NCI-H2029 (cell line): Measurements from ENCODE around the gene POU6F1.

ENCODE experiments used
- DNase-seq: peaks from one replicate; lab custom pipeline; 2025; lab: John Stamatoyannopoulos, UW

Gene POU6F1

GRCh38 chr12:51156245-51156765 is 61.6 kb downstream of the POU6F1 start:
- DNase-seq, result no peak

GRCh38 chr12:51152953-51153352 is 64.9 kb downstream of the POU6F1 start:
- DNase-seq, result no peak

GRCh38 chr12:51150777-51151176 is 67.1 kb downstream of the POU6F1 start:
- no peak for DNase-seq

- DNase-seq, result no peak
Observed at GRCh38 chr12:51147309-51147708, 70.6 kb downstream of the POU6F1 start.

- DNase-seq, result no peak
Observed at GRCh38 chr12:51139292-51139844, 78.5 kb downstream of the POU6F1 start.
